ENCODE data around the gene CELSR1.
A peak's percentile ranks its signal among the peaks of the same experiment; 100 is the strongest.
"Not testable (repeated sequence)": the region's sequence is repeated elsewhere in the genome, so short reads cannot be mapped to it uniquely, and the experiment has no call there.

Gene CELSR1

DNA sequence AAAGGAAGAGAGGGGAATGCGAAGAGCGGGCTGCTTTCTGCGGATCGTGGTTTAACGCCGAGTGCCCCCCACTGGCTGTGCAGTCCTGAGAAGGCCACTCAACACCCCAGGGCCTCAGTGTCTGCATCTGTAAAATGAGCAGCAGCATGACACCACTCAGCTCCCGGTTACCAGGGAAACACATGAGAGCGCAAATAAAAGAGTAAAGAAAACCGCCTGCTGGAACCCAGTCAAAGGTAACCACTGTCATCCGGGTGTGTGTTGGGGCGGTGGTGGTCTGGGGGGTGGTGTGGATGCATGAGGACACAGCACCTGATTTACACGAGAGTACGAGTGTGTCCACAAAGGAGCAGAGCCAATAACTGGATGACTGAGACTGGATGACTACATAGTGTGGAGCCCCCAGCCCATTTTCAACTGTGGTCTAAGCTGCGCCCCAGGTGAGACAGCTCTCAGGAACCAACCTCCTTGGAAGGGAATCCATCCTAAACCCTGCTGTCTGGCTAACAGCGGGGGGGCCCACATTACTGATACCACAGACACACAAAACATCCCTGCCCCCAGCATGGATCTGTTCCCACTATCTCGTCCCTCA, 5.7 kb downstream of the CELSR1 start:
- no peak for DNase-seq

DNA sequence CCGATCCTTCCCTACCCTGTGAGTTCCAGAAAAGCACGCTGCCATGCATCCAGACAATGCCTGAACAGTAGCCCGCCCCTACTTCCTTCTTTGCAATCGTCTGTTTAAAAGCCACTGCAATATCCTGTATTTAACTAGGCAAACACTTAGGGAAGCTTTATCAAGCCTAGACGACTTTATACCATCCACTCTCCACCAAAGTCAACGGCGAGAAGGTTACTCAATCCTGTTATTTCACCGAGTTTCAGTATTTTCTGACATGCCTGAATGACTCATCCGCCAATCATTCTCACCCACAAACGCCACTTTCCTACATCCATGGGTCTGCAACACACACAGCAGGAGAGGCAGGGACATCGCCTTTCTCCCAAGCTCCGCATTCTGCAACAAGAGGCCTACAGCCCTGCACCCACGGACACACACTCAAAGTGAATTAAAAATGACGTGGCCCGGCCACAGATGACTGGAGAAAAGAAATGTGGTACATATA, 9.3 kb downstream of the CELSR1 start:
- peak; percentile 91 to 98 (median 98) for DNase-seq

DNA sequence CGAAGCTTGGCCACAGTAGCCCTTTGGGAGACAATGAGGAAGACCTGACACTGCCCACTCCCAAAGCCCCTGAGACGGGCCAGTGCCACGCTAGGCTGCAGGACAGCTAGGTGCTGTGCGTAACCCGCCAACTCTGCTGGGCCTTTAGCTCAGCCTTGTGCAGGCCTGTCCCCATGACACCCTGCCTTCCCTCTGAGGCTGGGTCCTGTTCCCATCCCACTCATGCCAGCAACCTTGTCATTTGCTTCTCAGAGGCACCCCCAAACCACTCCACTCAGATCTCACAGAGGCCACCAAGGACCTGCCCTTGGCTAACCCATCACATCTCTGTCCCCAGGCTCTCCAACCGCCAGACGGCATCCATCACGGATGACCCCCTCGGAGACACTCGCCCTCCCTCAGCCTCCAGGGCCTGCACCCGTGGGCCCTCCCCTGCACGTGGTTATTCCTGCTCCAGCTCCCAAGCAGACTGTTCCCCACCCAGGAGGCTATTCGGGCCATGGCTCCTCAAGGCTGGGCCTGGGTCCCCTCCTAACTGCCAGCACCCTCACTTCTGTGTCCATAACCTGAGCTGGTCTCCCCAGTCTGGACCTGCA, 11.1 kb downstream of the CELSR1 start:
- no peak for DNase-seq

DNA sequence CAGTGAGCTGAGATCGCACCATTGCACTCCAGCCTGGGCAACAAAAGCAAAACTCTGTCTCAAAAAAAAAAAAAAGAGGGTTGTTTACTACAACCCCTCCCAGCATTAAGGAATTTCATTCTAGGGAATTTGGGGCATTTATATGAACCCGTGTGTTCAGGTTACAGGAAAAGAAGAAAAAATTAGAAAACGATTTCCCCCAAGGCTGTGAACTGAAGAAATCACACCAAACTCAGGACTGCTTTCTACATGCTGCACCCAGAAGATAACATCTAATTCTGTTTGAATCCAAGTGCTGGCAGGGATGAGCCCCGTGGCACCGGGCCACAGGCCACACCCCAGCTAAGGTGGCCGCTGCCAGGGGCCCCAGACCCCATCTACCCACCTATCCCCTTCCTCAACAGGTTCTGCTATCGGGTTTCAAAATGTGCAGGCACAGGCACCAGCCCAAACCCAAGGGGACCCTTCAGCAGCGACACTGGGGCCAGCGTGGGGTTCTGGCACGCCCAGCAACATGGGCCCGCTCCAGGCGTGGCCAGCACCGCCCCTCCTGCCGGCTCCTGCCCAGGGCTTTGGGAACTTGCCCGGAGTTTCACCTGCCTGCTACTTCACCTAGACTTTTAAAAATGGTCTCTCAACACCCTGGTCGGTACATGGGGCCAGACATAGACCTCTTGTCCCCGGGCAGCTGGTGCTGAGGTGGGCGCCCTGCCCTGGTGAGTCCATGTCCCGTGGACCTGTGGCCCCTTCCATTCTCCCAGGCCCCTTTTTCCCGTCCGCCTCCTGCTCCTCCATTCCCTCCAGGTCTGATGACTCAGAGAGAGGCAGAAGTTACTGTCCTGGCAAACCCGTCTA, 11.8 kb downstream of the CELSR1 start:
- no peak for DNase-seq

DNA sequence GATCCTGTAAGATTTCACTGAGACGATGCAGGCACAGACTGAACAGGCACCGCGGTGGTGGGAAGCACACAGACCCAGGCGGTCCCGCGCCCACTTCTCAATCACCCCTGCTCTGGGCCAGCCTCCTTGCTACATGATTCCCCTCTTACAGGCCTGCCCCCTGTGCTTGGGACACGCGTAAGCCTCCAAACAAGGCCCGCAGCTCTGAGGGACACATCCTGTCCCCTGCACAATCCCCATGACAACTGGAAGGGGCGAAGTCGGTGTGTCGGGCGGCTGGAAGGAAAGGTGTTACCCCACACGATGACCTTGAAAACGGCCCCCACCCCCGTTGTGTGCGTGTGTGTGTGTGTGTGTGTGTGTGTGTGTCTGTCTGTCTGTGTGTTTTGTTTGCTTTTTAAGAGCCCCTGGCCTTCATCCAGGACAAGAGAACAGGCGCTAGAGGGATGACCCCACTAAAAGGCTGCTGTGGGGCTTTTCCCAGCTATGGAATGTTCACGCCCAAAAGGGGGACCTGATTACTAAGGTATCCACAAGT, 13.1 kb downstream of the CELSR1 start:
- no peak for DNase-seq

DNA sequence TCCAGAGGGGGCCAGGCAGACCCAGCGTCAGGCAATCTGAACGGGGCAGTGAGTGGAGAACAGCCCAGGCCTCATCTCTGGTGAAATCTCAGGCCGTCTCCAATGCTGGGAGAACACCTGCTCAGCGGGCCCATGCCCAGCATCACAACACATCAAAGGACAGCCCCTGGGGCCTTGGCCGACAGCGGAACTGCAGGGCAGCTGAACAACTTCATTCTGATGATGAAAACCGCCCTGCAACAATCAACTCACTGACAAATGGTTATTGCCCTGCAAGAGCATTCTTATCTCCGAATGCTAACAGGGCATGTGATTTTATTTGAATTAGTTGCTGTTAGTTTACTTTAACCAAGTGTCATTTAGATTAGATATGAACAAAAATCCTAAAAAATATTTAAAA, 14.6 kb downstream of the CELSR1 start:
- DNase-seq: no peak

DNA sequence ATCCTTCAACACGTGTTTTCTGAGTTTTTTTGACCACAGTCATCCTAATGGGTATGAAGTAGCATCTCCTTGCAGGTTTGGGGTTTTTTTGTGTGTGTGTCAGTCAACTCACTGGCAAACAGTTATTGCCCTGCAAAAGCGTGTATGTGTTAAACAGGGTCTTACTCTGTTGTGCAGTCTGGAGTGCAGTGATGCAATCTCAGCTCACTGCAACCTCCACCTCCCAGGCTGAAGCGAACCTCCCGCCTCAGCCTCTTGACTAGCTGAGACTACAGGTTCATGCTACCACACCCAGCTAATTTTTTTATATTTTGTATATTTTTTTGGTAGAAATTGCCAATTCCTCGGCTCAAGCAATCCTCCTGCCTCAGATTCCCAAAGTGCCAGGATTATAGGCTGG, 15.4 kb downstream of the CELSR1 start:
- DNase-seq: no peak

DNA sequence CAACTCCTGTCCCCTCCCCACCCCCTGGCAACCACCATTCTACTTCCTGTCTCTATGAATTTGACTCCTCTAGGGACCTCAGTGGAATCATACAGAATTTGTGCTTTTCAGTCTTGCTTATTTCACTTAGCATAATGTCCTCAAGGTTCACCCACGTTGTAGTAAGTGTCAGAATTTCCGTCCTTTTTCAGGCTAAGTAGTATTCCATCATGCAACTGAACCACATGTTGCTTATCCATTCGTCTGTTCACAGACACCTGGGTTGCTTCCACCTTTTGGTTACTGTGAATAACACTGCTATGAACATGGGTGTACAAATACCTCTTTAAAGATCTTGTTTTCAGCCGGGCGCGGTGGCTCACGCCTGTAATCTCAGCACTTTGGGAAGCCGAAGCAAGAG, 16.5 kb downstream of the CELSR1 start:
- DNase-seq: no peak

DNA sequence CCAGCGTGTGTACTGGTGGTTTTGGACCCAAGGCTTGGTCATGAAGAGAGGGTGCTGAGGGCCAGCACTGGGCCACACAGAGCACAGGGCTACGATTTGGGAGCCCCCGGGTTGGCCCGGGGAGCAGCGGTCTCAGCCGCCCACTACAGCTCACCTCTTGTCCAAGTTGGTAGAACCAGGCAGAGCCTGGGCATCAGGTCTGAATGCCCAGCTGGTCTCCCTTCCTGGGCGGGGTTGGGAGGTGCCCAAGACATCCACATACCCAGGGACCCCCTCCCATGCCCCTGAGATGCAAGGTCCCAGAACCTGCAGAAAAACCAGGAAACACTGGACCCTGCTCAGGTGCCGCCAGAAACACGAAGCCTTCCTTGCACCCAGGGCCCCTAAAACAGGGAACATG, 18.0 kb downstream of the CELSR1 start:
- no peak for DNase-seq

DNA sequence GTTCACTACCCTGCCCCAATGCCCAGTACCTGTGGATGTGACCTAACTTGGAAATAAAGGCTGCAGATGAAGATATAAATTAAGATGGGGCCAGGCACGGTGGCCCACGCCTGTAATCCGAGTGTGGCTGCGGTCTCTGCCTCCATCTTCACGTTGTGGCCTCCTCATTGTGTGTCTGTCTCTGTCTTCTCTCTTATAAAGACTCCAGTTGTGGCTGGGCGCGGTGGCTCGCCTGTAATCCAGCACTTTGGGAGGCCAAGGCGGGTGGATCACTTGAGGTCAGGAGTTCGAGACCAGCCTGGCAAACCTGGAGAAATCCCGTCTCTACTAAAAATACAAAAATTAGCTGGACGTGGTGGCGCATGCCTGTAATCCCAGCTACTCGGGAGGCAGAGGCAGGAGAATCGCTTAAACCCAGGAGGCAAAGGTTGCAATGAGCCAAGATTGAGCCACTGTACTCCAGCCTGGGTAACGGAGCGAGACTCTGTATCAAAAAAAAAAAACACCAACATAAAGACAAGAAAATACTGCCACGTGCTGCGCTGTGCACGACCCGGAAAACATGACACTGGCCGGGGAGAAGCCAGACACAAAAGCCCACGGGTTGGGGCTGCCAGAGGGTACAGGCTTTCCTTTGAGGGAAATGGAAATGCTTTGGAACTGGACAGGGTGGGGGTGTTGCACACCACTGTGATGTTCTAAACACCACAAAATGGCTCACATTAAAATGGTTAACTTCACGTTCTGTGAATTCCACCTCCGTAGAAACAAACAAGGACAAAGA, 18.7 kb downstream of the CELSR1 start:
- DNase-seq: no peak

DNA sequence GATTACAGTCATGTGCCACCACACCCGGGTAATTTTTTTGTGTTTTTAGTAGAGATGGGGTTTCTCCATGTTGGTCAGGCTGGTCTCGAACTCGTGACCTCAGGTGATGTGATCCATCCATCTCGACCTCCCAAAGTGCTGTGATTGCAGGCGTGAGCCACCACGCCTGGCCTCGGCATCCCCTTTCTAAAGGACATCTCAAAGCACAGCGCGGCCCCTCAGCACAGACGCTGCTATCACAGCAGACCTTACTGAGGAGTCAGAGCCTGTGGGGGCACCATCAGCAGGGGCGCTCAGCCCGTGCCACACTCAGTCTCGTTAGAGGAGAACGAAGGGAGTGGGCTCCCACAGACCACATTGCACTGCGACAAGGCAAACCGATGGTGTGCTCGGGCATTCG, 19.4 kb downstream of the CELSR1 start:
- DNase-seq: no peak

DNA sequence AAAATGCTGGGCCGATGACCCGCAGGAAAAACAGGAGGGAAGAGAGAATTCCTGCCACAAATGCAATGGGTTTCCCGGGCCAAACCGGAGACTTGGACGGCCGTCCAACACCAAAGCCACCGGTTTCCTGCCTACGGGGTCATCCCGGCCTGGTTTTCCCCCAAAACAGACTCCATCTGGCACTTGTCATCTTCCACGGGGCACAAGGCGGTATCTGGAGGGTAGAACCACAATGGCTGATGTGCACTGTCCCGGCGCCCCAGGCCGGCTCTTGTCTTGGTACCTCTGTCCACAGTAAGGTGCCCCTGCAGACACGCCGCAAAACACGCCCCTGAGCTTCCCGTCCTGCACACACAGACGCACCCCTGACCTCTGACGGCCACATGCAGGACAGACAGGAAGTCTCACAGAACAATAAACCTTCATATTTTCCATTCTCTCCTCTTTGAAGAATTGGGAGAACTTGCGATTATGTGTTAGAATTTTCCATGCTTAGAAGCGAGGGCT, 20.1 kb downstream of the CELSR1 start:
- no peak for DNase-seq

DNA sequence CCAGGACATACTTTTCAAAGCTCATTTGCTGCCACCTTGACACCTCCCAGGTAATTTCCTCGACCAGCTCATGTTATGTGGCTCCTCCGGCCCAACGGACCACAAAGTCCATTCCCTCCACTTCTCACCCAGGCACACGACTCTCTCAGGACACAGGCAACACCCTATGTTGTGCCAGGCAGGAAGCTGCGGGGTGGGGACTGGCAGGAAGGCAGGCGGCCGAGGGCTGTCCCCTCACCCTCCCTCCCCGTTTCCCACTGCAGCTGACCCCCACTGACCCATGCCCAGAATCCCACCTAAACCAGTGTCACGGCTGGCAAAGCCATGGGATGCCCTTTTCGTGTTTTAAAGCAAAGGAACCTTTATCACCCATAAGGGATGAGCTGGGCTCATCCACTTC, 20.8 kb downstream of the CELSR1 start:
- DNase-seq: no peak

DNA sequence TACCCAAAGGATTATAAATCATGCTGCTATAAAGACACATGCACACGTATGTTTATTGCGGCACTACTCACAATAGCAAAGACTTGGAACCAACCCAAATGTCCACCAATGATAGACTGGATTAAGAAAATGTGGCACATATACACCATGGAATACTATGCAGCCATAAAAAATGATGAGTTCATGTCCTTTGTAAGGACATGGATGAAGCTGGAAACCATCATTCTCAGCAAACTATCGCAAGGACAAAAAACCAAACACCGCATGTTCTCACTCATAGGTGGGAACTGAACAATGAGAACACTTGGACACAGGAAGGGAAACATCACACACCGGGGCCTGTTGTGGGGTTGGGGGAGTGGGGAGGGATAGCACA, 21.3 kb downstream of the CELSR1 start:
- DNase-seq: not testable (repeated sequence)

DNA sequence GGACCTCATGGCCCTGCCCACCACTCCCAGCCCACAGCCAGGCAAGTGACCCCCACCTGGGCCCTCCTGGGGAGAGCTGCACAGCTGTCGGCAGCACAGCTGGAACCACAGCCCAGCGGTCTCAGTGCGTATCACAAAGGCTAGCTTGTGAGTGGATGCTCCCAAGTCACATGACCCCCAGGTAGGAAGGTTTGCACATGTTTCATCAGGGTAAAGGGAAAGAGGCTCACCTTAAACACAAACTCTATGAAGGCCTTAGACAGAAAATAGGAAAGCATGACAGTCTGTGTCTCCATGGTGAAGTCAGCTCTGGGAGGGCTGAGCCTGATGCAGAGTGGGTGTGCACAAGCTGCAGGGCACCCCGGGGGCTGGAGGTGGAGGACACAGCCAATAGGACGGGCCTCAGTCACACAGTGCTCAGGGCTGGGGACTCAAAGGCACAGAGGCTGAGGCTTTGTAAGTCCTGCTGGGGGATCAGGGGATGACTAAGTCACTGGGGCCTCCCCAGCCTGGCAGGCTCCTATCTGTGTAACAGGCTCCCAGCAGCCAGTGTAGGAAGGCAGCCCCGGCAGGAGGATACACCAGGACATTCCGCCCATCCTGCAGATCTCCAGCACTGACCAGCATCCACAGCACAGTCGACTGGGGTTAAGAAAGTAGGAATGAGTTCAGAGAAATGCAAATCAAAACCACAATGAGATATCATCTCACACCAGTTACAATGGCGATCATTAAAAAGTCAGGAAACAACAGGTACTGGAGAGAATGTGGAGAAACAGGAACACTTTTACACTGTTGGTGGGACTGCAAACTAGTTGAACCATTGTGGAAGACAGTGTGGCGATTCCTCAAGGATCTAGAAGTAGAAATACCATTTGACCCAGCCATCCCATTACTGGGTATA, 22.0 kb downstream of the CELSR1 start:
- peak in 1 of 3 donors; percentile 40 for DNase-seq

DNA sequence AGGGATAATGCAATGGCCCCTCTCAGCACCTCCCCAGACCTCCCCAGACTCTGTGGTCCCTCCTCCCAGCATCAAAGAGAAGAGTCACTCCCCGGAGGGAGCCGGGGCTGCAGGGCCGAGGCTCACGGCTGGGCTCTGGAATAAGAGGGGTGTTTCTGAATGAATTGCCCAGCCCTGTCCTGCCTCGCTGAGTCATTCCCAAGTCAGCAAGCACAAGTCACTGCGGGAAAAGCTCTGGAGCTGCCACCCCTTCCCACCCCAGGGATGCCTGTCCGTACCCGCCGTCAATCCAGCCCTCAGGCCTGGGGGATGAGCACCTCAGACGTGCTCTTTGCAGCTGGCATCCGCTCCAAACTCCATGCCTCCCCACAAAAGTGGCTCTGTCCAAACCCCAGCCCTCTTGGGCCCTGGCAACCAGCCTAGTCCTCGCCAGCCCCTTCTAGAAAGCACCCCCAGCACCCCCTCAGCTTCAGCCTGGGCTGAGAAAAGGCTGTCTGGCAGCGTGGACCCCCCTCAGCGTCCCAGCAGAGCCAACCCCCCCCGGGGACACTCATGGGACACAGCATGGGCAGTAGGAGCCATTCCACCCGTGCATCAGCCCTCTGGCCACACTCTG, 22.7 kb downstream of the CELSR1 start:
- no peak for DNase-seq

DNA sequence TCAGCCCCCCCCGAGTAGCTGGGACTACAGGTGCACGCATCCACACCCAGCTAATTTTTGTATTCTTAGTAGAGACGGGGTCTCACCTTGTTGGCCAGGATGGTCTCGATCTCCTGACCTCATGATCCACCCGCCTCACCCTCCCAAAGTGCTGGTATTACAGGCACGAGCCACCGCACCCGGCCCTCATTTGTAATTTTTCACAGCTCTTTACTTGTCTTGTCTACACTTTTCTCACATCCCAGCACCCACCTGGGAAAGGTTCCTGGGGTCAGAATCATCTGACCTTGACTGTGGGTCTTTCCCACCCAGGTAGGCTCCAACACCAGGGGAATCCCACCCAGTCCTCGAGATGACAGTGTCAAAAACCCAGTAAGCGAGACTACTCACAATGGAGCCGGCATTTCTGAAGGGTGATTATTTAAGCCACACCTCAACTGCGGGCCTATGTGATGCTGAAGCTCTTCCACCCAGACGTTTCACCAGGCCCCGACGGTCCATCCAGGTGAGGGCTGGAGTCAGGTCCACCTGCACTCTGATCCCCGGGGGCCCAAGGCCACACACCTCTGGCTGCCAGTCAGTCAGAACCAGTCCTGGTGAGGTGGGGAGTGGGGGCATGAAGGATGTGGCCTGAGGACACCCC, 23.4 kb downstream of the CELSR1 start:
- no peak for DNase-seq

DNA sequence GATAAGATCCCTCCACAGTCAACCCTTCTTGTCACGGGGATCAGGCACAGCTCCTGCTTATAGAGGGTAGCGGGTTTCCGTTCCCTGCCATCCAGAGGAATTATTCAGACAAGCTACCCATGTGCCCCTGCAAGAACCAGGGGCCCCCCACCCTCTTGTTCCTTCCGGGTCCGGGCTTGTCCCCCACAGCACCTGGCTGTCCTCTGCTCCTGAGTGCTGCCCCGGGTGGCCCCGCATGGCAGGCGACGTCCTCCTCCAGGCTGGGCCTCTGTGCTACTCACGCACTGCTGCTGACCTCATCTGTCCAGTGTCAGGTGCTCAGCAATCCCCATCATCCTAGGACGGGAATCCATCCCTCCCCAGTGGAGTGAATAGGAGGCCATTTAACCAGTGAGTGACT, 24.7 kb downstream of the CELSR1 start:
- DNase-seq: no peak

DNA sequence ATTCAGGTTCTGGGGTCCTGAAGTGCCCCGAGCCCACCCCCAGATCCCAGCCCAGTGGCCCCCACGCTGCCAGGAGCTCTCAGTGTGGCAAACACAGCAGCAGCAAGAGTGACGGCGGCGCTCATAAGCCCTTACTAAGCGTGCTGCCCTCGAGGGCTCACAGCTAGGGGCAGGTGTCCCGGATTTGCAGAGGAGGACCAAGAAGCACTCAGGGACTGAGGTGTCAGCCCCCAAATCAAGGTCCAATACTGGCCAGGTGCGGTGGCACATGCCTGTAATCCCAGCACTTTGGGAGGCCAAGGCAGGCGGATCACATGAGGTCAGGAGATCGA, 25.4 kb downstream of the CELSR1 start:
- no peak for DNase-seq

DNA sequence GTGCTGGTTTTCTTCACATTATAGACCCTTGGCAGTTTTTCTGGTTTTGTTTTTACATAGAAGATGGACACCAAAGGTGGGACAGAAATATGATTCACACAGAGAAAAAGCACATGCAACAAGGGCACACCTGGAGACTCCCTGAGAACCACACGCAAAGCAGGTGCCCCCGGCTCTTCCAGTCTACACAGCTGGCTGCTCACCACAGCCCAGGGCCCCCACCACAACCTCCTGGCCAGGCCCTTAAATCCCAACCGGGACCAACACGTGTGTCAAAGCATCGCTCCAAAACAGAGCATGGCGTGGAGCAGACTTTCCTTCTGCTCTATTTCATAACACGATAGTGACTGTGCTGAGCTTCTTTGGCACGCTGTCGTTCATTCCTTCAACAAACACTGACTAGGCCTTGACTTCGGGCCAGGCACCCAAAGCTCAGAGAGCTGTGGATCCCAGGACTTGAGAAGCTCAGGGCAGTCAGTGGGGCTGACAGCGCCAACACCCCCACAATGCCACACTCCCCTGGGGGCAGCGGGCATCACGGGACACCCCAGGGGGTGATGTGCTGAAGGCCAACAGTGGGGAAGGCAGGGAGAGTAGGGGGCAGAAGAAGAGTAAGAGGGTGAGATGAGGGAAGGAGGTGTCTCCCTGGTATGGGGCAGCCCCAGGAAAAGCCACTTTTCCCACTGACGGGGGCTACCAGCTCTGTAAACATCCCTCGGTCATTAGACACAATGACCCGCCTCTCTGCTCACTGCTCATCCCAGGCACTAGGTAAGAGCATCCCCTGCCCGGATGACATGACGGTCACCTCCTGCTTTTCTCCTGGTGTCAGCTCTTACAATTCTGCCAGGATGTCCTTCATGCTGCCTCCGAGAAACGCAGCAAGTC, 26.0 kb downstream of the CELSR1 start:
- DNase-seq: no peak
